ENCODE data around the gene RASA4B.
A peak's percentile ranks its signal among the peaks of the same experiment; 100 is the strongest.

Gene RASA4B

DNA sequence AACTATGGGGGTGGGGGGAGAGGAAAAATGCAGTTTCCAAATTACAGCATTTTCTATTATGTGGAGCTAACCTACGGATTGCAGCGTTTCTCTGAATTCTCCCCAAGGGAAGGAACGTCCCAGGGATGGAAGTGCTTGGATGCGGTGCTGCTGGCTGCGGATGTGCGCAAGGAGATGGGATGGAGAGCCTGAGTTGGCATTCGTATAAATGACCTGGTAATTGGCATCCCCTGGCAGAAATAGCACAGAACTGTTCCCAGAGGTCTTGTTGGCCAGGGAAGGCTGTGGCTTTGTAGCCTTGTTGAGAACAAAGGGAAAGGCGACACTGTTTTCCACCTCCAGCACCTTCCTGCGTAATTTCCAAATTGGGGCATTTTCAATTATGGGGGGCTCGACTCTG lies 81.5 kb downstream of the RASA4B start:
- H3K27ac ChIP-seq (ENCODE audit: low read length): no peak overlapping the region
- H3K4me1 ChIP-seq (ENCODE audit: control insufficient read depth, insufficient read depth, low read length): peaks cover 6% of the 10 kb centered on the region; the same call in 1 of the 2 replicates
- no peak for DNase-seq (ENCODE audit: low read depth, low spot score)
- no CpG with 5 or more reads among the region's 10 CpGs for WGBS (ENCODE audit: insufficient coverage, insufficient read length)
- no peaks in the 10 kb centered on the region for H3K9me3 ChIP-seq (ENCODE audit: control insufficient read depth, insufficient read depth, low read length)
- H3K4me3 ChIP-seq (ENCODE audit: low read length): no peak overlapping the region
- no peaks in the 10 kb centered on the region for H3K27me3 ChIP-seq (ENCODE audit: control insufficient read depth, insufficient read depth, low read length)
- H3K36me3 ChIP-seq (ENCODE audit: control insufficient read depth, insufficient read depth, low read length): peaks cover 8% of the 10 kb centered on the region; the same call in 1 of the 2 replicates

DNA sequence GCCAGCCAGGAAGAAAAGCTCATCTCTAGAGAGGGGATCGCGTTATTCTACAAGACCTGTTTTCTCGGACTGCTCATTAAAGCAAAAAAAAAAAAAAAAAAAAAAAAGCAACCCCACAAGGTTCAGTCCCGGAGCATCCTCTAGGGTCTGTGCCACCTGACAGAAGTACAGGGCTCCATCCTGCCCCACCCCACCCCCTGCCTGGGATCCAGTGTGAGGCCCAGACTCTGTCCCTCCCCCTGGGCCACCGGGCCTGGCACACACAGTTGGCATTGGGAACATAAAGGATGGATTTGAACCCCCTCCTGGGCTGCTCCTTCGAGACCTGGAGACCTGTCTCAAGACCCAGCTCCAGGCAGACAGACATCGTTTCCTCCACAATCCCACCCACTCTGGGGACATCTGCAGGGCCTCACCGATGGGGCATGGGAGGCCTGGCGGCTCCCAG lies 83.5 kb downstream of the RASA4B start:
- H3K27me3 ChIP-seq (ENCODE audit: control insufficient read depth, insufficient read depth, low read length): no peaks in the 10 kb centered on the region
- no peak overlapping the region for H3K27ac ChIP-seq (ENCODE audit: low read length)
- H3K4me1 ChIP-seq (ENCODE audit: control insufficient read depth, insufficient read depth, low read length): peaks cover 8% of the 10 kb centered on the region; the same call in 1 of the 2 replicates
- no CpG with 5 or more reads among the region's 9 CpGs for WGBS (ENCODE audit: insufficient coverage, insufficient read length)
- H3K4me3 ChIP-seq (ENCODE audit: low read length): peak overlapping the region; percentile 98; the same call in 1 of the 2 replicates
- peaks cover 7% of the 10 kb centered on the region; the same call in 1 of the 2 replicates for H3K36me3 ChIP-seq (ENCODE audit: control insufficient read depth, insufficient read depth, low read length)
- DNase-seq (ENCODE audit: low read depth, low spot score): no peak
- no peaks in the 10 kb centered on the region for H3K9me3 ChIP-seq (ENCODE audit: control insufficient read depth, insufficient read depth, low read length)

DNA sequence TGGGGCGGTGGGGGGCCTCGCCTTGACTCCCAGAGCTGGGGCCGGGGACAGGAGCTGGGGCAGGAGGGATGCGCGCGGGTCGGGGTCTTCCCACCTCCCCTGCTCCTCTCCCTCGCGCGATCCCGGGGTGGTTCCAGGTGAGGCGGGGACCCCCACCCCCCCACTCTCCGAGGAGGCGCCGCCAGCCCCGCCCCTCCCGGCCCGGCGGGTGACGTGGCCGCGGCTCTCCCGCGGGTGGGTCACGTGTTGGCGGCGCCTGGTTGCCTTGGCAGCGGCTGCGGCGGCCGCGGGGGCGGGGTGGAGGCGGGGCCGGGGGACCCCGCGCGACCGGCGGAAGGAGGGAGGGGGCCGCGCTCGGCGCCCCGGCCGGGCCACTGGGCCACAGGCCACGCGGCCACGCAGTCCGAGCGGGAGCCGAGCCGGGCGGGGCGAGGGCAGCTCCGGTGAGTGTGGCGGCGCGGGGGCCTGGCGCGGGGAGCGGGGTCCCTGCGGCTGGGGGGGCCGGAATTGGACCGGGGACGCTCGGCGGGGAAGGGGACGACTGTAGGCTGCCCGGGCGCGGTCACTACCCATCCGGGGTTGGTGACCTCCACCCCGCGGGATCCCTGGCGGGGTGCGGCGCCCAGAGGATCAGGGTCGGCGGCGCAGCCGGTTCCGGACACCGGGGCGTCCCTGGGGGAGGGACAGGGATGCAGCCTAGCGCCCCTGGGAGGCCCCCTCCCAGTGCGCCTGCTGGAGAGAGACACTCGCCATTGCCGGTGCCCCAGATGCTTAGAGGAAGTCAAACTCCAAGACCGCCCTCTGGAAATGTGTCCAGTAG lies 84.1 kb downstream of the RASA4B start, which contains the start of gene ORAI2:
Gene ORAI2, plus strand, starts transcription at position 357 of the 820 bp plus-strand sequence. CDS start 5,382 bp downstream, outside the sequence.
- no peak within 1 kb of the TSS for H3K27ac ChIP-seq (ENCODE audit: low read length)
- peaks cover 8% of the 10 kb centered on the region; the same call in 1 of the 2 replicates for H3K4me1 ChIP-seq (ENCODE audit: control insufficient read depth, insufficient read depth, low read length)
- WGBS (ENCODE audit: insufficient coverage, insufficient read length): no CpG with 5 or more reads among the region's 90 CpGs
- H3K4me3 ChIP-seq (ENCODE audit: low read length): peak within 1 kb of the TSS; percentile 98
- H3K9me3 ChIP-seq (ENCODE audit: control insufficient read depth, insufficient read depth, low read length): no peaks in the 10 kb centered on the region
- no peak for DNase-seq (ENCODE audit: low read depth, low spot score)
- H3K36me3 ChIP-seq (ENCODE audit: control insufficient read depth, insufficient read depth, low read length): peaks cover 4% of the 10 kb centered on the region; the same call in 1 of the 2 replicates
- H3K27me3 ChIP-seq (ENCODE audit: control insufficient read depth, insufficient read depth, low read length): no peaks in the 10 kb centered on the region

All from iPS DF 6.9 (cell line).